Fibroblast of the aortic adventitia (primary cell): Measurements from ENCODE around the gene GATAD2A. TPM values are rescaled to one million over a fixed set of nuclear protein-coding genes. Genes with fewer than 3 reads are reported as not detected.

Experiments
- DNase-seq: peaks from one replicate; pipeline ENCODE4 v3.0.0-alpha.2; 2010; ENCODE audit warnings: low read depth
- H3K4me3 ChIP-seq: 2 replicates; pipeline ENCODE4 v1.5.1; 2011; ENCODE audit warnings: low read depth, mild to moderate bottlenecking, control low read depth, low read length, moderate library complexity
- total RNA-seq: library from RNA; depleted of rRNA; stranded (reverse); fragments of >200 nt; gene quantifications from 2 replicates; pipeline ENCODE4 v1.2.3, GENCODE V29; 2012; ENCODE audit warnings: low replicate concordance
- TF ChIP-seq, protein P1 (sequence below): IDR thresholded peaks from 2 replicates; pipeline ENCODE4 v1.5.1; 2011; ENCODE audit warnings: mild to moderate bottlenecking, low read length, control low read depth, inconsistent platforms; ENCODE audit not compliant: insufficient read depth

The GATAD2A gene
- total RNA-seq, 1 donor, result 46.4 TPM

DNA sequence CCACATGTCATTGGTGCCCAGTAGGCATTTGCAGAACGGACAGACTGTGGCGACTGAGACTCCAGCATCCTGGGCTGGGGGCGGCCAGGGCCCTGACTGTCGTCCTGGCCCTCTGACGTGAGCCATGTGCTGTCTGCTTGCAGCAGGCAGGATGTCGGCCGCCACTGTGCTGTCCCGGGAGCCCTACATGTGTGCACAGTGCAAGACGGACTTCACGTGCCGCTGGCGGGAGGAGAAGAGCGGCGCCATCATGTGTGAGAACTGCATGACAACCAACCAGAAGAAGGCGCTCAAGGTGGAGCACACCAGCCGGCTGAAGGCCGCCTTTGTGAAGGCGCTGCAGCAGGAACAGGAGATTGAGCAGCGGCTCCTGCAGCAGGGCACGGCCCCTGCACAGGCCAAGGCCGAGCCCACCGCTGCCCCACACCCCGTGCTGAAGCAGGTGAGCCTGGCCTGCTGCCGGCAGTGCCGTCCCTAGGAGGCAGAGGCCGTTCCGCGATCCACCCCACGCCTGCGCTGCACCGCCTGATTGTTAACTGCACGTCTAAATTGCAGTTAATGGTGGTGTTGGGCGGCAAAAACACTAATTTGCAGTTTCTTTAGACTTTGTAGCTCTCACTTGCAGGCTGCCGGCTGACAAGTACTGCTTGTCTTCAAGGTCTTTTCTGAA lies 95.6 kb downstream of the GATAD2A start:
- TF ChIP-seq, protein P1, sequence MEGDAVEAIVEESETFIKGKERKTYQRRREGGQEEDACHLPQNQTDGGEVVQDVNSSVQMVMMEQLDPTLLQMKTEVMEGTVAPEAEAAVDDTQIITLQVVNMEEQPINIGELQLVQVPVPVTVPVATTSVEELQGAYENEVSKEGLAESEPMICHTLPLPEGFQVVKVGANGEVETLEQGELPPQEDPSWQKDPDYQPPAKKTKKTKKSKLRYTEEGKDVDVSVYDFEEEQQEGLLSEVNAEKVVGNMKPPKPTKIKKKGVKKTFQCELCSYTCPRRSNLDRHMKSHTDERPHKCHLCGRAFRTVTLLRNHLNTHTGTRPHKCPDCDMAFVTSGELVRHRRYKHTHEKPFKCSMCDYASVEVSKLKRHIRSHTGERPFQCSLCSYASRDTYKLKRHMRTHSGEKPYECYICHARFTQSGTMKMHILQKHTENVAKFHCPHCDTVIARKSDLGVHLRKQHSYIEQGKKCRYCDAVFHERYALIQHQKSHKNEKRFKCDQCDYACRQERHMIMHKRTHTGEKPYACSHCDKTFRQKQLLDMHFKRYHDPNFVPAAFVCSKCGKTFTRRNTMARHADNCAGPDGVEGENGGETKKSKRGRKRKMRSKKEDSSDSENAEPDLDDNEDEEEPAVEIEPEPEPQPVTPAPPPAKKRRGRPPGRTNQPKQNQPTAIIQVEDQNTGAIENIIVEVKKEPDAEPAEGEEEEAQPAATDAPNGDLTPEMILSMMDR, result no peak
- no peak for DNase-seq

DNA sequence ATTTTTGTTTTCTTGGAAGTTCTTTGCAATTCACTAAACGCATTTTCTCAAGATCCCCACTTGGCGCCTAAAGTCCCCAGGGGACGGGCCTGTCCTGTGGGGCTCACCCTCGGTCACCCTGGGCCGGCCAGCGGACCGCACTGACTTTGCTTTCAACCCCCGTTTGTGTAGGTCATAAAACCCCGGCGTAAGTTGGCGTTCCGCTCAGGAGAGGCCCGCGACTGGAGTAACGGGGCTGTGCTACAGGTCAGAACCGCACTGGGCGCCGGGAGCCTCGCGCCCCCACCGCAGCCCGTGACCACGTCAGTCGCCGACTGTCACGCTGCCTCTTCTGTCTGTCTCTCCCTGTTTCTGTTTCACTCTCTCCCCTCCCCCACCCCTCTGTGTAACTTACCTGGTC lies 96.3 kb downstream of the GATAD2A start:
- no peak for DNase-seq
- no peak overlapping the region for H3K4me3 ChIP-seq
- TF ChIP-seq, protein P1, result no peak

More for the DNA sequence above, 95.6 kb downstream of the GATAD2A start:
- no peak overlapping the region for H3K4me3 ChIP-seq

DNA sequence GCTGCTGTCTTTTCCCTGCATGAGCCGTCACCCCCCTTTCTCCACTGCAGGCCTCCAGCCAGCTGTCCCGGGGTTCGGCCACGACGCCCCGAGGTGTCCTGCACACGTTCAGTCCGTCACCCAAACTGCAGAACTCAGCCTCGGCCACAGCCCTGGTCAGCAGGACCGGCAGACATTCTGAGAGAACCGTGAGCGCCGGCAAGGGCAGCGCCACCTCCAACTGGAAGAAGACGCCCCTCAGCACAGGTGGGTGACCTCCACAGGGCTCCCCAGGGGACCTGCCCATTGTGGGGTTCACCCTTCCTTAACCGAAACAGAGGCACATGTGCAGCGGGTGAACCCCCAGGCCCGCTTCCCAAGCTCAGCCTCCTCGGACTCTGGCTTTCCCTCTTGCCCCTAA lies 96.8 kb downstream of the GATAD2A start:
- TF ChIP-seq, protein P1, result no peak
- DNase-seq, result no peak
- H3K4me3 ChIP-seq, result no peak overlapping the region

DNA sequence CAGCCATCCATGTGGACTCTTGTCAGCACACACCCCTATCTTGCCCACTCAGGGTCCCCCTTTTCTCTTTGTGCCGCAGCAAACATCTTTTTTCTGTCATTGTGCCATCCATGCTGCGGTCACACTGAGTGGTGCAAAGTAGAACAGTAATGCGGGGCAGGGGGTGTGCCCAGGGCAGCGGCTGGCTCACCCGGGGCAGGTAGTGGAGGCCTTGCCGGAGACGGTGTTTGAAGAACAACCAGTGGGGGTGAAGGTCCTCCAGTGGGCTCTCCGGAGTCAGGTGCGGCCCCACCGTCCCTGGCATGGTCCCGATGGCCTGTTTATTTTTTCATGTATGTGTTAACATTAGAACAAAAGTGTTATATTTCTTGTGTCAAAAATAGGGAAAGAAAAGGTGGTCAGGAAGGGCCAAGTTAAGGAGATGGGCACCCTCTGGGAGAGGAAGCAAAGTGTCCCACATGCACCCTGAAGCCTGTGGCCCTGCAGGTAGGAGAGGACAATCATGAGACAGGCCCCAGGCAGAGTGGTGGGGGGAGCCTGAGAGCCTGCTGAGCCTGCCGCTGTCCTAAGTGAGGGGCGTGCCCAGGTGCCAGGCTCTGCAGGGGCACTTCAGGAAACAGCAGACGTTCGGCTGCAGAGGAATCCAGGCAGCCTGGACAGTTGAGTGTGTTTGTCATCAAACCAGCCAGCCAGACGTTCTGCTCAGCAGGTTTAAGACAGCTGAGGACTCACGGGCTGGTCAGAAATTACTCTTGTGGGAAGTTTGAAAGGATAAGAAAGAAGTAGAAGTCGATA lies 97.5 kb downstream of the GATAD2A start:
- TF ChIP-seq, protein P1, result no peak
- no peak for DNase-seq
- H3K4me3 ChIP-seq, result no peak overlapping the region

DNA sequence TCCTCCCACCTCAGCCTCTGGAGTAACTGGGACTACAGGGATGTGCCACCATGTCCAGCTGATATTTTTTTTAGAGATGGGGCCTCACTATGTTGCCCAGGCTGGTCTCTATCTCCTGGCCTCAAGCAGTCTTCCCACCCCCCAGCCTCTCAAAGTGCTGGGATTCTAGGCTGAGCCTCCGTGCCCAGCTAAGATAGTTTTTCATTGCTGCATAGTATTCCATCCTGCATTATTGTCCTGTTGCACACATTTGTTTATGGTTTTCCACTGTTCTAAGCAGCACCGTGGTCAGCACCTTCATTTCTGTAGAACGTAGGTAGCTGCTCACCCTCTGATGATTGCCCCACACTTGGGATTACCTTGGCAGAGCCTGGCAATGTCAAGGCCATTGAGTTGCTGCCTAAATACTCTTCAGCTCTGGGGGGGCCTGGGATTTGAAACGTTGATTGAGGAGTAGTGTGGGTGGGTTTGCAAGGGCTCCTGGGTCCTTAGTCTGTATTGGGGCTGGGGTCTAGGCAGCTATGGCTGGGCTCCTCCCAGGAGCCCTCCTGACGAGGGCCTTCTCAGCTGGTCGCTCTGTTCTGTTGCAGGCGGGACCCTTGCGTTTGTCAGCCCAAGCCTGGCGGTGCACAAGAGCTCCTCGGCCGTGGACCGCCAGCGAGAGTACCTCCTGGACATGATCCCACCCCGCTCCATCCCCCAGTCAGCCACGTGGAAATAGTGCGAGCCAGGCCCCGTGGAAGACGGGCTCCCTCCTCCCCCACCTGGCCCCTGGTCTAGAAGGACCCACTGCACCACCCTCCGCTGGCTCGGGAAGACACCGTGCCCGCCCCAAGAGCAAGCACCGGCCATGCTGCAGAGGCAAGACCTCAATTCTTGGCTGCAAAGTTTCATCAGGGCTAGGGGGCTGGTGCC lies 99.5 kb downstream of the GATAD2A start:
- TF ChIP-seq, protein P1, result no peak

DNA sequence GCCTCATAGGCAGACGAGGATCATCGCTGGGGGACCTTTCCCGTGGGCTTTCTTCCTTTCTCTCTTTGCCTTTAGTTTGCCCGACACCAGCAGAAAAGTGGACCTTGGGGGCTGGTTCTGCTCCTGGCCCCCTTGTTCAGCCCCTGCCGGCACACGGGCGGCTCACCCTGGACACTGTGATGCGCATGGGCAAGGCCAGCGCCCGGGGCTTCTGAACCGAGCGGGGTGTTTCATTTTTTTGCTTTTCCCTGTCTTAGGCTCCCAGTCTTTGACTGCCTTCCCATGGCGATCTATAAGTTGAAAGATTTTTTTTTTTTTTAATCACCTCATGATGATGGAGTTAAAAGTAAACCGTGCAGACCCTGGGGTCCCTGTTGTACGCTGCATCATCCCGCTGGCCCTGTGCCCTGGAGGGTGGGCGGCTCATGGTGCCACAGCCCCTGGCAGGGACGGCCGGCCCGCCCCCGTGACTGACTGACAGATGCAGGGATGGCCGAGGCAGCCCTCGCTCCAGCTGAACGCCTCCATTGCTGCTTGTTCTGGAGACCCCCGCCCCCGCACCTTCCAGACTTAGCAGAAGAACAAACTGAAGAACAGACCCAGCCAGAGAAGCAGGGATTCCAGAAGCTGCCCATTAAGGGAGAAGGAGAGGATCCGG lies 100.3 kb downstream of the GATAD2A start:
- TF ChIP-seq, protein P1, result no peak
- no peak overlapping the region for H3K4me3 ChIP-seq
- no peak for DNase-seq

More for the DNA sequence above, 99.5 kb downstream of the GATAD2A start:
- DNase-seq, result no peak
- no peak overlapping the region for H3K4me3 ChIP-seq
